Renal cortex interstitium (tissue), 11 donors: ENCODE results near the gene RASSF4. TPM values are rescaled to one million over a fixed set of nuclear protein-coding genes. Genes with fewer than 3 reads are reported as not detected.

Experiments used
- DNase-seq, 11 donors: peaks; one replicate each; pipeline ENCODE4 v3.0.0-alpha.2; 2013; ENCODE audit warnings: low read depth in 9 of 11, low spot score in 4 of 11; ENCODE audit errors: extremely low read depth in 1 of 11
- polyA plus RNA-seq, 3 donors: library from polyadenylated mRNA; unstranded; fragments of 120-200 nt; gene quantifications; one replicate each; pipeline ENCODE4 v1.2.1, GENCODE V29; 2013; ENCODE audit not compliant: insufficient read length in 3 of 3

RASSF4 gene
- polyA plus RNA-seq, 3 donors: 25.2 to 40.8 (median 26.8) TPM

GRCh38 chr10:44992732-44993225, 33.2 kb downstream of the RASSF4 start:
- DNase-seq: no peak

- no peak for DNase-seq
Observed at GRCh38 chr10:44993226-44993921, 33.8 kb downstream of the RASSF4 start.

- no peak for DNase-seq
Observed at GRCh38 chr10:44993922-44994751, 34.5 kb downstream of the RASSF4 start.

- no peak for DNase-seq
Observed at GRCh38 chr10:44994752-44995530, 35.3 kb downstream of the RASSF4 start.

GRCh38 chr10:44995581-44995913, 35.9 kb downstream of the RASSF4 start:
- no peak for DNase-seq

GRCh38 chr10:44995914-44996669, 36.5 kb downstream of the RASSF4 start:
- DNase-seq: no peak

- no peak for DNase-seq
Observed at GRCh38 chr10:44997105-44997748, 37.6 kb downstream of the RASSF4 start.

GRCh38 chr10:44998146-44998631, 38.6 kb downstream of the RASSF4 start:
- DNase-seq: no peak

- DNase-seq: peak in 2 of 11 donors; percentile 38 to 69
Observed at GRCh38 chr10:45000138-45000751, 40.6 kb downstream of the RASSF4 start.

- DNase-seq: peak in 9 of 11 donors; percentile 72 to 81 (median 77)
Observed at GRCh38 chr10:45000752-45001380, 41.3 kb downstream of the RASSF4 start, which contains the start of gene ZNF22. ZNF22 (plus strand) TSS chr10:45000923; CDS start chr10:45003369, 2,446 bp downstream.

GRCh38 chr10:45001381-45002148, 42.0 kb downstream of the RASSF4 start:
- DNase-seq: peak in 7 of 11 donors; percentile 47 to 63 (median 52)

- DNase-seq: no peak
Observed at GRCh38 chr10:45003432-45004000, 43.9 kb downstream of the RASSF4 start.

- DNase-seq: no peak
Observed at GRCh38 chr10:45004661-45005060, 45.1 kb downstream of the RASSF4 start.

GRCh38 chr10:45005284-45005683, 45.7 kb downstream of the RASSF4 start:
- no peak for DNase-seq

- no peak for DNase-seq
Observed at GRCh38 chr10:45006276-45007030, 46.9 kb downstream of the RASSF4 start.
